GM23338 (cell line): ENCODE results near the gene BRI3BP.

Experiments
- CREB1 ChIP-seq: fragments of 250-450 bp; sonication (Bioruptor Pico); IDR thresholded peaks from 2 replicates; pipeline ENCODE4 v1.5.0; 2020; ENCODE audit warnings: low read depth, mild to moderate bottlenecking, moderate library complexity
- CTCF ChIP-seq, 2 experiments: fragments of 200-600 bp in 1 of 2; sonication (generic) in 1 of 2; conservative IDR thresholded peaks; 2 replicates each; pipeline versions ENCODE4 v1.5.1 to v1.6.1; 2016 to 2017; ENCODE audit warnings: antibody characterized with exemption in 2 of 2, low read depth in 2 of 2, mild to moderate bottlenecking in 2 of 2, moderate library complexity in 1 of 2
- EZH2 ChIP-seq: fragments of 200-600 bp; sonication (generic); IDR thresholded peaks from one replicate; pipeline ENCODE4 v1.8.0; 2017; ENCODE audit warnings: antibody characterized with exemption, mild to moderate bottlenecking, low read depth; ENCODE audit not compliant: unreplicated experiment
- EZH2phosphoT487 ChIP-seq: fragments of 200-600 bp; sonication (generic); IDR thresholded peaks from one replicate; pipeline ENCODE4 v1.8.1; 2018; ENCODE audit warnings: antibody characterized with exemption; ENCODE audit not compliant: unreplicated experiment
- JUNB ChIP-seq: IDR thresholded peaks from one replicate; pipeline ENCODE4 v1.6.1; 2016; ENCODE audit warnings: antibody characterized with exemption; ENCODE audit not compliant: unreplicated experiment
- NANOG ChIP-seq: IDR thresholded peaks from 2 replicates; pipeline ENCODE4 v1.6.1; 2016; ENCODE audit warnings: antibody characterized with exemption, borderline replicate concordance
- POLR2AphosphoS5 ChIP-seq: IDR thresholded peaks from 2 replicates; pipeline ENCODE4 v1.6.1; 2016; ENCODE audit warnings: antibody characterized with exemption, low read depth
- REST ChIP-seq: IDR thresholded peaks from one replicate; pipeline ENCODE4 v1.6.1; 2018; ENCODE audit warnings: antibody characterized with exemption; ENCODE audit not compliant: unreplicated experiment
- STAT1 ChIP-seq: IDR thresholded peaks from one replicate; pipeline ENCODE4 v1.6.1; 2016; ENCODE audit warnings: antibody characterized with exemption; ENCODE audit not compliant: unreplicated experiment
- ZNF114 ChIP-seq: fragments of 250-450 bp; sonication (Bioruptor Pico); IDR thresholded peaks from 2 replicates; pipeline ENCODE4 v1.5.0; 2020; ENCODE audit warnings: mild to moderate bottlenecking, moderate library complexity
- ZNF331 ChIP-seq: fragments of 250-450 bp; sonication (Bioruptor Pico); IDR thresholded peaks from 2 replicates; pipeline ENCODE4 v1.5.0; 2020; ENCODE audit warnings: low read depth, mild to moderate bottlenecking, moderate library complexity

GRCh38 chr12:125018356-125018755, 24.9 kb downstream of the BRI3BP start:
- no peak for TF ChIP-seq EZH2phosphoT487
- no peak for TF ChIP-seq CTCF (conservative IDR thresholded peaks at IDR 0.05; ENCODE audit: low read depth in 2 of 2)
- no peak for TF ChIP-seq JUNB
- no peak for TF ChIP-seq POLR2AphosphoS5
- TF ChIP-seq EZH2: no peak
- TF ChIP-seq NANOG: no peak
- TF ChIP-seq ZNF114: no peak
- TF ChIP-seq REST: no peak
- TF ChIP-seq STAT1: no peak
- no peak for TF ChIP-seq ZNF331 (CRISPR knock-in tag)
- TF ChIP-seq CREB1: no peak
